Tibial nerve (tissue), 4 donors: ENCODE results near the gene LAMB4.

Experiments
- EP300 ChIP-seq, 2 donors: sonication (generic); formaldehyde crosslinking; IDR thresholded peaks; one replicate each; pipeline ENCODE4 v1.6.1; 2017; ENCODE audit warnings: antibody characterized with exemption in 2 of 2, mild to moderate bottlenecking in 1 of 2
- TF ChIP-seq, protein P1 (sequence below), 5 experiments: fragments of 200-600 bp in 3 of 5; fragments of 450-650 bp in 2 of 5; sonication (generic) in 3 of 5; IDR thresholded peaks; one replicate each; pipeline ENCODE4 v1.5.1; 2016 to 2019; ENCODE audit warnings: antibody characterized with exemption in 5 of 5, mild to moderate bottlenecking in 3 of 5, moderate library complexity in 2 of 5

DNA sequence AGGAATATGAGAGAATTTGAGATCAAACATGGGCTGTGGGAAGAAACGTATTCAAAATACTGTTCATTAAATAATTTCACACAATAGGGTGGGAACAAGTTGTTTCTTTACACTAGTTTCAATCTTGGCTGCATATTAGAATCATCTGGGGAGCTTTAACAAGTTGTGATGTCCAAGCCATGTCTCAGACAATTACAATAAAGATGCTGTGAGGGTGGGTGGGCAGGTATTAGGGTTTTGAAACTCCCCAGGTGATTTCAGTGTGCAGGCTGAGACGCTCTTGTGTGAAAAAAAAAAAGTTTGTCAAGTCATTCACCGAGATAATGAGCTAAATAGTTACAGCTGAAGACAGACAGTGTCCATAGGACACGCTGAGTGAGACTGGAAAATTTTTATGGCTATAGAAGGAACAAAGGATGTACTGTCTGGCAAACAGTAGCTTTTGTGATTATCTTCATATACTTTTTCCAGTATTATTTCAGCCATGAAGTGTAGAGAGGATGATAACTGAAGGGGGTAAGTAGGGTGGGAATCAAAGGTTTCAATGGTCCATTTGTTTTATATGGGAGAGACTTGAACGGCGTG is 12.6 kb upstream of the LAMB4 start:
- TF ChIP-seq, protein P1, sequence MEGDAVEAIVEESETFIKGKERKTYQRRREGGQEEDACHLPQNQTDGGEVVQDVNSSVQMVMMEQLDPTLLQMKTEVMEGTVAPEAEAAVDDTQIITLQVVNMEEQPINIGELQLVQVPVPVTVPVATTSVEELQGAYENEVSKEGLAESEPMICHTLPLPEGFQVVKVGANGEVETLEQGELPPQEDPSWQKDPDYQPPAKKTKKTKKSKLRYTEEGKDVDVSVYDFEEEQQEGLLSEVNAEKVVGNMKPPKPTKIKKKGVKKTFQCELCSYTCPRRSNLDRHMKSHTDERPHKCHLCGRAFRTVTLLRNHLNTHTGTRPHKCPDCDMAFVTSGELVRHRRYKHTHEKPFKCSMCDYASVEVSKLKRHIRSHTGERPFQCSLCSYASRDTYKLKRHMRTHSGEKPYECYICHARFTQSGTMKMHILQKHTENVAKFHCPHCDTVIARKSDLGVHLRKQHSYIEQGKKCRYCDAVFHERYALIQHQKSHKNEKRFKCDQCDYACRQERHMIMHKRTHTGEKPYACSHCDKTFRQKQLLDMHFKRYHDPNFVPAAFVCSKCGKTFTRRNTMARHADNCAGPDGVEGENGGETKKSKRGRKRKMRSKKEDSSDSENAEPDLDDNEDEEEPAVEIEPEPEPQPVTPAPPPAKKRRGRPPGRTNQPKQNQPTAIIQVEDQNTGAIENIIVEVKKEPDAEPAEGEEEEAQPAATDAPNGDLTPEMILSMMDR (IDR thresholded peaks at IDR 0.05) = no peak
- no peak for TF ChIP-seq EP300 (IDR thresholded peaks at IDR 0.05)
